ENCODE measurements around the gene RINL.
A peak's percentile ranks its signal among the peaks of the same experiment; 100 is the strongest.
"Not testable (repeated sequence)": the region's sequence is repeated elsewhere in the genome, so short reads cannot be mapped to it uniquely, and the experiment has no call there.

The RINL gene

GRCh38 chr19:38905620-38906019 is 27.5 kb upstream of the RINL start:
- DNase-seq (ENCODE audit: low spot score): no peak

GRCh38 chr19:38904581-38905539 is 26.8 kb upstream of the RINL start:
- no peak for DNase-seq (ENCODE audit: low spot score)

- DNase-seq (ENCODE audit: low spot score): no peak
Observed at GRCh38 chr19:38901683-38902082, 23.6 kb upstream of the RINL start.

GRCh38 chr19:38900743-38901190 is 22.7 kb upstream of the RINL start:
- DNase-seq (ENCODE audit: low spot score): no peak

GRCh38 chr19:38900202-38900629 is 22.1 kb upstream of the RINL start:
- no peak for DNase-seq (ENCODE audit: low spot score)

GRCh38 chr19:38899447-38900201 is 21.5 kb upstream of the RINL start, which contains the start of the genes NFKBIB and SIRT2:
Gene NFKBIB, plus strand, starts transcription at chr19:38899969. Its CDS starts 64 bp downstream, at chr19:38900033.
Gene SIRT2, minus strand, starts transcription at chr19:38899618. Its CDS starts 97 bp downstream, at chr19:38899521.
- peak; percentile 99 for DNase-seq (ENCODE audit: low spot score)

- peak; percentile 39 for DNase-seq (ENCODE audit: low spot score)
Observed at GRCh38 chr19:38898788-38899446, 20.8 kb upstream of the RINL start.

GRCh38 chr19:38894968-38895367 is 16.9 kb upstream of the RINL start:
- DNase-seq (ENCODE audit: low spot score): no peak

GRCh38 chr19:38893341-38893771 is 15.3 kb upstream of the RINL start:
- no peak for DNase-seq (ENCODE audit: low spot score)

GRCh38 chr19:38892841-38893240 is 14.8 kb upstream of the RINL start:
- DNase-seq (ENCODE audit: low spot score): no peak

- DNase-seq (ENCODE audit: low spot score): no peak
Observed at GRCh38 chr19:38891771-38892170, 13.7 kb upstream of the RINL start.

GRCh38 chr19:38890686-38891085 is 12.6 kb upstream of the RINL start:
- no peak for DNase-seq (ENCODE audit: low spot score)

GRCh38 chr19:38889803-38890202 is 11.7 kb upstream of the RINL start:
- DNase-seq (ENCODE audit: low spot score): no peak

GRCh38 chr19:38888876-38889275 is 10.8 kb upstream of the RINL start:
- no peak for DNase-seq (ENCODE audit: low spot score)

- not testable (repeated sequence) for DNase-seq (ENCODE audit: low spot score)
Observed at GRCh38 chr19:38884691-38885090, 6.6 kb upstream of the RINL start.

GRCh38 chr19:38883286-38883685 is 5.2 kb upstream of the RINL start:
- DNase-seq (ENCODE audit: low spot score): no peak

- DNase-seq (ENCODE audit: low spot score): peak; percentile 2
Observed at GRCh38 chr19:38880882-38881609, 3.0 kb upstream of the RINL start.

- DNase-seq (ENCODE audit: low spot score): no peak
Observed at GRCh38 chr19:38880076-38880881, 2.2 kb upstream of the RINL start.

GRCh38 chr19:38879400-38879751 is 1.3 kb upstream of the RINL start:
- DNase-seq (ENCODE audit: low spot score): no peak

GRCh38 chr19:38878575-38879399 is 712 bp upstream of the RINL start:
- no peak for DNase-seq (ENCODE audit: low spot score)

Data from hepatic stellate cell (primary cell).